ENCODE results near the gene MFAP4. TPM values are rescaled to one million over a fixed set of nuclear protein-coding genes. Genes with fewer than 3 reads are reported as not detected.
A peak's percentile ranks its signal among the peaks of the same experiment; 100 is the strongest.

MFAP4 gene
- total RNA-seq, 1 donor from 2014 or later: 0.26 TPM

DNA sequence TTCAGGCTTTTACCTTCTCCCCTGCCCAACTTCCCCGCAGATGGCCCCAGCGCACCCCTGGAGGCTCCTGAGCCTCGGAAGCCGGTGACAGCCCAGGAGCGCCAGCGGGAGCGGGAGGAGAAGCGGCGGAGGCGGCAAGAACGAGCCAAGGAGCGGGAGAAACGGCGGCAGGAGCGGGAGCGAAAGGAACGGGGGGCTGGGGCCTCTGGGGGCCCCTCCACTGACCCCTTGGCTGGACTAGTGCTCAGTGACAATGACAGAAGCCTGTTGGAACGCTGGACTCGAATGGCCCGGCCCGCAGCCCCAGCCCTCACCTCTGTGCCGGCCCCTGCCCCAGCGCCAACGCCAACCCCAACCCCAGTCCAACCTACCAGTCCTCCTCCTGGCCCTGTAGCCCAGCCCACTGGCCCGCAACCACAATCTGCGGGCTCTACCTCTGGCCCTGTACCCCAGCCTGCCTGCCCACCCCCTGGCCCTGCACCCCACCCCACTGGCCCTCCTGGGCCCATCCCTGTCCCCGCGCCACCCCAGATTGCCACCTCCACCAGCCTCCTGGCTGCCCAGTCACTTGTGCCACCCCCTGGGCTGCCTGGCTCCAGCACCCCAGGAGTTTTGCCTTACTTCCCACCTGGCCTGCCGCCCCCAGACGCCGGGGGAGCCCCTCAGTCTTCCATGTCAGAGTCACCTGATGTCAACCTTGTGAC lies 5.1 kb downstream of the MFAP4 start:
- H3K36me3 ChIP-seq (ENCODE audit: control insufficient read depth, insufficient read depth, low read length): peaks cover 35% of the 10 kb centered on the region
- no peak for FAIRE-seq
- TF ChIP-seq, protein P1, sequence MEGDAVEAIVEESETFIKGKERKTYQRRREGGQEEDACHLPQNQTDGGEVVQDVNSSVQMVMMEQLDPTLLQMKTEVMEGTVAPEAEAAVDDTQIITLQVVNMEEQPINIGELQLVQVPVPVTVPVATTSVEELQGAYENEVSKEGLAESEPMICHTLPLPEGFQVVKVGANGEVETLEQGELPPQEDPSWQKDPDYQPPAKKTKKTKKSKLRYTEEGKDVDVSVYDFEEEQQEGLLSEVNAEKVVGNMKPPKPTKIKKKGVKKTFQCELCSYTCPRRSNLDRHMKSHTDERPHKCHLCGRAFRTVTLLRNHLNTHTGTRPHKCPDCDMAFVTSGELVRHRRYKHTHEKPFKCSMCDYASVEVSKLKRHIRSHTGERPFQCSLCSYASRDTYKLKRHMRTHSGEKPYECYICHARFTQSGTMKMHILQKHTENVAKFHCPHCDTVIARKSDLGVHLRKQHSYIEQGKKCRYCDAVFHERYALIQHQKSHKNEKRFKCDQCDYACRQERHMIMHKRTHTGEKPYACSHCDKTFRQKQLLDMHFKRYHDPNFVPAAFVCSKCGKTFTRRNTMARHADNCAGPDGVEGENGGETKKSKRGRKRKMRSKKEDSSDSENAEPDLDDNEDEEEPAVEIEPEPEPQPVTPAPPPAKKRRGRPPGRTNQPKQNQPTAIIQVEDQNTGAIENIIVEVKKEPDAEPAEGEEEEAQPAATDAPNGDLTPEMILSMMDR (IDR thresholded peaks at IDR 0.05; ENCODE audit: insufficient read depth, low read length, severe bottlenecking): no peak
- DNase-seq (ENCODE audit: low read depth): no peak
- H3K27me3 ChIP-seq (ENCODE audit: control insufficient read depth, insufficient read depth, low read length): no peaks in the 10 kb centered on the region
- H3K4me3 ChIP-seq (ENCODE audit: low read depth, low read length): no peak overlapping the region

DNA sequence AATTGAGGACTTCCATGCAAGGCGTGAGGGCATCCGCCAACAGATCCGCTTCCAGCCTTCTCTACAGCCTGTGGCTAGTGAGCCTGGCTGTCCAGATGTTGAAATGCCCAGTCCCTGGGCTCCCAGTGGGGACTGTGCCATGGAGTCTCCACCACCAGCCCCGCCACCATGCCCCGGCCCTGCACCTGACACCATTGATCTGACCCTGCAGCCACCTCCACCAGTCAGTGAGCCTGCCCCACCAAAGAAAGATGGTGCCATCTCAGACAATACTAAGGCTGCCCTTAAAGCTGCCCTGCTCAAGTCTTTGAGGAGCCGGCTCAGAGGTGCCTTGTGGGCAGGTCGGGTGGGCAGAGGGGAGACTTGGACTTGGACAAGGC lies 5.6 kb downstream of the MFAP4 start:
- H3K36me3 ChIP-seq (ENCODE audit: control insufficient read depth, insufficient read depth, low read length): peaks cover 35% of the 10 kb centered on the region

DNA sequence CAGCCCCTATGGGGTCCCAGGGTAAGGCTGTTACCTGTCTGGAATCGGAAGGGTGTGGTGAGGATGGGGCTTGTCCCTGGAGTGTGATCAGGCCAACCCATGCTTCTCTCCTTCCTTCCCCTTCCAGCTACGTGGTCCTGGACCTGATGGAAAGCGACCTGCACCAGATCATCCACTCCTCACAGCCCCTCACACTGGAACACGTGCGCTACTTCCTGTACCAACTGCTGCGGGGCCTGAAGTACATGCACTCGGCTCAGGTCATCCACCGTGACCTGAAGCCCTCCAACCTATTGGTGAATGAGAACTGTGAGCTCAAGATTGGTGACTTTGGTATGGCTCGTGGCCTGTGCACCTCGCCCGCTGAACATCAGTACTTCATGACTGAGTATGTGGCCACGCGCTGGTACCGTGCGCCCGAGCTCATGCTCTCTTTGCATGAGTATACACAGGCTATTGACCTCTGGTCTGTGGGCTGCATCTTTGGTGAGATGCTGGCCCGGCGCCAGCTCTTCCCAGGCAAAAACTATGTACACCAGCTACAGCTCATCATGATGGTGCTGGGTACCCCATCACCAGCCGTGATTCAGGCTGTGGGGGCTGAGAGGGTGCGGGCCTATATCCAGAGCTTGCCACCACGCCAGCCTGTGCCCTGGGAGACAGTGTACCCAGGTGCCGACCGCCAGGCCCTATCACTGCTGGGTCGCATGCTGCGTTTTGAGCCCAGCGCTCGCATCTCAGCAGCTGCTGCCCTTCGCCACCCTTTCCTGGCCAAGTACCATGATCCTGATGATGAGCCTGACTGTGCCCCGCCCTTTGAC lies 6.3 kb downstream of the MFAP4 start:
- Histone ChIP-seq H3K27me3 (ENCODE audit: control insufficient read depth, insufficient read depth, low read length) (no peaks in the 10 kb centered on the region), H3K4me3 (ENCODE audit: low read depth, low read length) (no peak overlapping the region), H3K36me3 (ENCODE audit: control insufficient read depth, insufficient read depth, low read length) (peaks cover 35% of the 10 kb centered on the region)
- no peak for FAIRE-seq
- TF ChIP-seq, protein P1 (IDR thresholded peaks at IDR 0.05; ENCODE audit: insufficient read depth, low read length, severe bottlenecking): no peak
- DNase-seq (ENCODE audit: low read depth): no peak

More for the DNA sequence above, 5.6 kb downstream of the MFAP4 start:
- FAIRE-seq (no peak), DNase-seq (ENCODE audit: low read depth) (no peak)
- Histone ChIP-seq H3K4me3 (ENCODE audit: low read depth, low read length) (no peak overlapping the region), H3K27me3 (ENCODE audit: control insufficient read depth, insufficient read depth, low read length) (no peaks in the 10 kb centered on the region)
- TF ChIP-seq, protein P1 (IDR thresholded peaks at IDR 0.05; ENCODE audit: insufficient read depth, low read length, severe bottlenecking): no peak

DNA sequence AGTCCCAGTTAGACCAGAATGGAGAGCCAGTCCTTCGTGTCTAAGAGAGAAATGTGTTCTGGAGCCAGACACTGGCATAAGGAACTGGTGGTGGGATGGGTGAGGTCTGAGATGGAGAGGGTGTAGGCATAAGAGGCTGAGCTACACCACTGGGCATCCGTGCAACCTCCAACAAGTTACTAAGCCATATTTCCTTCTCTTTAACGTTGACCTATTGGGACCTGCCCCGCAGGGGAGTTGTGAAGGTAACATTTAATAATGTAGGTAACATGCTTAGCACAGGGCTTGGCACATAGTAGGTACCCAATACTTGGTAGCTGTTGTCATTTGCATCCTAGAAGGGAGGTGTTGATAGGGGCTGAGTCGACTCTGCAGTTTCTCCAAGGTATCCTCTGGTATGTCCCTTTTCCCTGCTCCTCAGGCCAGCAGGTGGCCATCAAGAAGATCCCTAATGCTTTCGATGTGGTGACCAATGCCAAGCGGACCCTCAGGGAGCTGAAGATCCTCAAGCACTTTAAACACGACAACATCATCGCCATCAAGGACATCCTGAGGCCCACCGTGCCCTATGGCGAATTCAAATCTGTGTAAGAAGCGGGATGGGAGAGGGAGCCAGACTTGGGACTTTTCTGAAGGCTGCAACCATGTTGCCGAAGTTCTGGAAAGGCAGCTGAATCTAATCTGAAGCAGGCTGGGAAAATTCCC lies 7.5 kb downstream of the MFAP4 start:
- H3K27me3 ChIP-seq (ENCODE audit: control insufficient read depth, insufficient read depth, low read length): no peaks in the 10 kb centered on the region
- no peak for DNase-seq (ENCODE audit: low read depth)
- peaks cover 35% of the 10 kb centered on the region for H3K36me3 ChIP-seq (ENCODE audit: control insufficient read depth, insufficient read depth, low read length)
- FAIRE-seq: peak; percentile 47
- TF ChIP-seq, protein P1 (IDR thresholded peaks at IDR 0.05; ENCODE audit: insufficient read depth, low read length, severe bottlenecking): no peak
- H3K4me3 ChIP-seq (ENCODE audit: low read depth, low read length): peak overlapping the region; percentile 88

DNA sequence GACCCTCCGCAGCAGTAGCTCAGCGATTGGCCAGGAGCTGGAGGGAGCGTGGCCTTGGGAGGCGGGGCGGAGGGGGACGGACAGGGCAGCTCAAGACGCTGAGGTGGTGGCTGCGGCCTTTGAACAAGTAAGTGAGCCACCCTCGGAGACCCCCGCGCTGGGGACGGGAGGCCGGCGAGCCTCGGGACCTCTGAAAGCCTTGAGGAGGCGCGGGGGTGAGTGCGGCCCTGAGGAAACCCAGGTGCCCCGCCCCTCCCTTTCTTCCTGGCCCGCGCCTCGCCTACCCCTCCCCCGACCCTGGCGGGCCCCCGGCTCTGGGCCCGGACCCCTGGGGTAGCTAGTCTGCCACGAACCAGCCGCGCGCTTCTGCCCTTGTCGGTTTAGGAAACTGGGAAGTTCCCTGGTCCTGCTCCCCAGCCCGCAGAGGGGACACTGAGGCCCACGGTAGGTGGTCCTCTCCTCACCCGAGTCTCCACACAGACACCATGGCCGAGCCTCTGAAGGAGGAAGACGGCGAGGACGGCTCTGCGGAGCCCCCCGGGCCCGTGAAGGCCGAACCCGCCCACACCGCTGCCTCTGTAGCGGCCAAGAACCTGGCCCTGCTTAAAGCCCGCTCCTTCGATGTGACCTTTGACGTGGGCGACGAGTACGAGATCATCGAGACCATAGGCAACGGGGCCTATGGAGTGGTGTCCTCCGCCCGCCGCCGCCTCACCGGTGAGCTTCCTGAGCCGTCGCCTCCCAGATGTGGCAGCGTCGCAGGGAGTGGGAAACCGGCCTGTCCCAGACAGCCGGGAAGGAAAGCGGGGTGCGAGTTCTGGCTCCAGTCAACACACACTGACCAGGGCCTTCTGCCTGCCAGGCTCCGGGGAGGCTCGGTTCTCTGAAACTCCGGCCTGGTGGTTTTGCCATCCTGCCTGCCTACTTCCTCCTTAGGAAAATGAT lies 8.3 kb downstream of the MFAP4 start, which contains the start of gene MAPK7:
TSS of gene MAPK7 (plus strand) at position 83 of the 945 bp plus-strand sequence. CDS start at position 486, 403 bp downstream.
- H3K4me3 ChIP-seq (ENCODE audit: low read depth, low read length): peak within 1 kb of the TSS; percentile 88
- TF ChIP-seq, protein P1 (IDR thresholded peaks at IDR 0.05; ENCODE audit: insufficient read depth, low read length, severe bottlenecking): no peak
- FAIRE-seq (no peak), DNase-seq (ENCODE audit: low read depth) (no peak)
- H3K36me3 ChIP-seq (ENCODE audit: control insufficient read depth, insufficient read depth, low read length): peaks cover 30% of the 10 kb centered on the region
- H3K27me3 ChIP-seq (ENCODE audit: control insufficient read depth, insufficient read depth, low read length): no peaks in the 10 kb centered on the region
